Measurements from ENCODE around the gene UBE2J1.

Gene UBE2J1

DNA sequence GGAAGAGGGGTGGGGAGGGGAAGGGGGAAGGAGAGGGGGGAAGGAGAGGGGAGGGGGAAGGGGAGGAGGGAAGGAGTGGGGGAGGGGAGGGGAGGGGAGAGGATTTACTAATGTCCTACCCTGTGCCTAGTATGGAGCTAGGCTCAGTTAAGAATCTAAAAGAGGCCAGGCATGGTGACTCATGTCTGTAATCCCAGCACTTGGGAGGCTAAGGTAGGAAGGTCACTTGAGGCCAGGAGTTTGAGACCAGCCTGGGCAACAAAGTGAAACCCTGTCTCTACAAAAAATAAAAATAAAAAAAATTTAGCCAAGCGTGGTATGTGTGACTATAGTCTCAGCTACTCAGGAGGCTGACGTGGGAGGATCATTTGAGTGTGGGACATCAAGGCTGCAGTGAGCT lies 13.0 kb downstream of the UBE2J1 start:
- no peaks in the 10 kb centered on the region; the same call in 1 of the 2 replicates for H3K4me1 ChIP-seq
- TF ChIP-seq, protein P1, sequence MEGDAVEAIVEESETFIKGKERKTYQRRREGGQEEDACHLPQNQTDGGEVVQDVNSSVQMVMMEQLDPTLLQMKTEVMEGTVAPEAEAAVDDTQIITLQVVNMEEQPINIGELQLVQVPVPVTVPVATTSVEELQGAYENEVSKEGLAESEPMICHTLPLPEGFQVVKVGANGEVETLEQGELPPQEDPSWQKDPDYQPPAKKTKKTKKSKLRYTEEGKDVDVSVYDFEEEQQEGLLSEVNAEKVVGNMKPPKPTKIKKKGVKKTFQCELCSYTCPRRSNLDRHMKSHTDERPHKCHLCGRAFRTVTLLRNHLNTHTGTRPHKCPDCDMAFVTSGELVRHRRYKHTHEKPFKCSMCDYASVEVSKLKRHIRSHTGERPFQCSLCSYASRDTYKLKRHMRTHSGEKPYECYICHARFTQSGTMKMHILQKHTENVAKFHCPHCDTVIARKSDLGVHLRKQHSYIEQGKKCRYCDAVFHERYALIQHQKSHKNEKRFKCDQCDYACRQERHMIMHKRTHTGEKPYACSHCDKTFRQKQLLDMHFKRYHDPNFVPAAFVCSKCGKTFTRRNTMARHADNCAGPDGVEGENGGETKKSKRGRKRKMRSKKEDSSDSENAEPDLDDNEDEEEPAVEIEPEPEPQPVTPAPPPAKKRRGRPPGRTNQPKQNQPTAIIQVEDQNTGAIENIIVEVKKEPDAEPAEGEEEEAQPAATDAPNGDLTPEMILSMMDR (IDR thresholded peaks at IDR 0.05; ENCODE audit: low read depth, low read length), result no peak
- H3K4me3 ChIP-seq (ENCODE audit: low read depth, low read length), result no peak overlapping the region
- DNase-seq, result no peak
- no peaks in the 10 kb centered on the region for H3K9me3 ChIP-seq
- H3K27me3 ChIP-seq, result no peaks in the 10 kb centered on the region
- peaks cover 28% of the 10 kb centered on the region for H3K36me3 ChIP-seq

DNA sequence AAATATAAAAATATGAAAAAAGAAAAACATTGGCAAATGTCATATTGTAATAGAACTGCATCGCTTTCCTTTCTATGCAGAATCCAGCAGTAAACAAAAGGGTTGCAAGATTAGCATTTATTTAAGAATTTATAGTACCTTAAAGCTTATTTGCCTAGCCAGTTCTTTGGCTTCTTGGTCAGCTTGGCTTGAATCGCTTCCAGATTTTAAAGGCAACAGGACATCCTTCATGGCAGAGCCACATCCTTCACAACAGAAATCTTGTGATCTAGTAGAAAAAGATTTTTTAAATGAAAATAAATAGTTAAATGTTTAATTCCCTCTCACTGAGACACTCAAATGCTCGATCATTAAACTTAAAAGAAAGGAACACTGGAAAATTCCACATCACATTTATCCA lies 17.4 kb downstream of the UBE2J1 start:
- TF ChIP-seq, protein P1 (IDR thresholded peaks at IDR 0.05; ENCODE audit: low read depth, low read length), result no peak
- no peak overlapping the region for H3K4me3 ChIP-seq (ENCODE audit: low read depth, low read length)

DNA sequence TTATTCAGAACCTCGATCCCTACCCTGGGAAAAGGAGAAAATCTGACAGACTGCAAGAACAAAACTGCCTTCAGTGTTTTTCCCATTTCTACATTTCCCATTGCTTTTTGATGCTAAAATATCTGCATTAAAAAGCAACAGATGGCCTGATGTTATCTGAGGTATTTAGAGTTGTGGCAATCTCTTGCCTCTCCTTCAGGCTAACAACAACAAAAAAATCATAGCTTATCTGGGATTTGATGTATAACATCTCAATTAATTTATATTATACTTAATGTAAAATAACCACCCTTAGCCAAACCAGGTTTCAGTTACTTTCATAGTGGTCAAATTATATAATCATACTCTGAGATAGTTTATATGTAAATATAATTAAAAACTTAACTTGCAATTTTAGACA lies 21.6 kb downstream of the UBE2J1 start:
- TF ChIP-seq, protein P1 (IDR thresholded peaks at IDR 0.05; ENCODE audit: low read depth, low read length), result no peak
- peaks cover 28% of the 10 kb centered on the region for H3K36me3 ChIP-seq
- H3K4me1 ChIP-seq, result no peaks in the 10 kb centered on the region
- no peak for DNase-seq
- H3K9me3 ChIP-seq, result no peaks in the 10 kb centered on the region
- H3K4me3 ChIP-seq (ENCODE audit: low read depth, low read length), result no peak overlapping the region
- H3K27me3 ChIP-seq, result no peaks in the 10 kb centered on the region

More for the DNA sequence above, 17.4 kb downstream of the UBE2J1 start:
- Histone ChIP-seq H3K9me3 (no peaks in the 10 kb centered on the region), H3K27me3 (no peaks in the 10 kb centered on the region), H3K4me1 (no peaks in the 10 kb centered on the region), H3K36me3 (peaks cover 35% of the 10 kb centered on the region)
- no peak for DNase-seq

DNA sequence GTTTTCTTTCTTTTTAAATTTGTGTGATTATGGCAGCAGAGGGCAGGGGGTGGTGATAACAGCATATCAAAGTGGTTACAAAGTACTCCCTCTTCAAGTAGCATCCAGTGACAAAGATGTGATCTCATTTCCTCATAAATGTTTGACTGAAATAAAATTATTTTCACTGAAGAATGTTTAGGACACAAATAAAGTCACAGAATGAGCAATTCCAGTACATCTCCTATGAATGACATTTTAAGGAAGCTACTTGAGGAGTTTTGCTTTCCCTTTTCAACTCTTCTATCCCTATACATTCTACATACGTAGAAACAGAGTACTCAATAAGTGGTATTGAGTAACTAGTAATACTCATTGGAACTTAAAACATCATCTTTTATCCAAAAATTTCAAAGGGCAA lies 23.5 kb downstream of the UBE2J1 start:
- Histone ChIP-seq H3K36me3 (peaks cover 27% of the 10 kb centered on the region), H3K4me3 (ENCODE audit: low read depth, low read length) (no peak overlapping the region), H3K27me3 (no peaks in the 10 kb centered on the region), H3K9me3 (no peaks in the 10 kb centered on the region), H3K4me1 (no peaks in the 10 kb centered on the region)
- TF ChIP-seq, protein P1 (IDR thresholded peaks at IDR 0.05; ENCODE audit: low read depth, low read length), result no peak
- DNase-seq, result no peak

DNA sequence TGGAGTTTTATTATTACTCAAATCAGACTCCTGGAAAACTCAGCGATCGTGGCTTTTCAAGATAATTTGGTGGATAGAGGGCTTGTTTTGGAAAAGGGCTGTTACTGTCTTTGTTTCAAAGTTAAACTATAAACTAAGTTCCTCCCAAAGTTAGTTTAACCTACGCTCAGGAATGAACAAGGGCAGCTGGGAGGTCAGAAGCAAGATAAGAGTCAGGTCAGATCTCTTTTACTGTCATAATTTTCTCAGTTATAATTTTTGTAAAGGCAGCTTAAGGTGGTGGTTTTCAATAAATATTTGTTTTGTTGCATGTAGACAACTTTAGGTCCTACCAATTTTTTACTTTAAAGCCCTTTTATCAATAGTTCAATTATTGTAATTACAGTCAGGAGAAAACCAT lies 28.2 kb downstream of the UBE2J1 start:
- no peak for DNase-seq
- H3K9me3 ChIP-seq, result no peaks in the 10 kb centered on the region; the same call in 1 of the 2 replicates
- peaks cover 1% of the 10 kb centered on the region for H3K36me3 ChIP-seq
- no peak overlapping the region for H3K4me3 ChIP-seq (ENCODE audit: low read depth, low read length)
- TF ChIP-seq, protein P1 (IDR thresholded peaks at IDR 0.05; ENCODE audit: low read depth, low read length), result no peak
- no peaks in the 10 kb centered on the region for H3K4me1 ChIP-seq
- H3K27me3 ChIP-seq, result no peaks in the 10 kb centered on the region

DNA sequence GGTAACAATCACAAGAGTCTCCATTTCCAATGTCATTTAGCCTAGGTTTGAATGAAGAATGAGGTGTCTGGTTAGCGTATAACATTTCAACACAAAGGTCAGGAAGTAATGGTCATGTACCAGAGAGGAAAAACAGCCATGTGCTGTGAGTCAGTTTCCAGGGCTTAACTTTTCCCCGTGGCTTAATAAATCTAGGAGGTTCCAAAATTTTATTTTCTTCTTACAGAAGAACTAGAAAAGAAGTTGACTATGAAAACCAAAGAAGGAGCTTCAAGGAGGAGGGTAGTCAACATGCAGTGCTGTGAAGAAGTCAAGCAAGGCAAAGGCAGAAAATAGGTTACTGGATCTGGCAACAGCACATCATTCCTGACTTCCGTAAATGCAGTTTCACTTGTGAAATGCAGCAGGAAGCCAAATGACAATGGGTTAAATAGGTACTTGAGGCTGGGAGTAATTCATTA lies 29.0 kb downstream of the UBE2J1 start:
- H3K9me3 ChIP-seq, result no peaks in the 10 kb centered on the region; the same call in 1 of the 2 replicates
- no peaks in the 10 kb centered on the region for H3K27me3 ChIP-seq
- no peak overlapping the region for H3K4me3 ChIP-seq (ENCODE audit: low read depth, low read length)
- TF ChIP-seq, protein P1 (IDR thresholded peaks at IDR 0.05; ENCODE audit: low read depth, low read length), result no peak
- DNase-seq, result no peak
- H3K4me1 ChIP-seq, result no peaks in the 10 kb centered on the region
- H3K36me3 ChIP-seq, result no peaks in the 10 kb centered on the region; the same call in 1 of the 2 replicates
